GM12878 (cell line): ENCODE results near the gene YBEY. TPM values are rescaled to one million over a fixed set of nuclear protein-coding genes. Genes with fewer than 3 reads are reported as not detected.

ENCODE experiments used
- ATAC-seq: fragments of 200-7000 bp; cut with Tn5 transposase; 3 replicates; pipeline ENCODE4 v1.9.1; 2020; ENCODE audit warnings: mild to moderate bottlenecking, moderate library complexity
- BruUV-seq: library from RNA; stranded (reverse); fragments of 400-500 nt; replicated peaks from 2 replicates; lab custom pipeline; 2021; lab: Mats Ljungman, UMichigan
- CTCF ChIA-PET: fragments of 300-600 bp; sonication (Branson Sonifier 250); formaldehyde crosslinking; extraction: SDS; loops from one replicate; lab custom pipeline; 2021; ENCODE audit warnings: inconsistent platforms; lab: Yijun Ruan, JAX
- POLR2A ChIA-PET: fragments of 350-600 bp; formaldehyde crosslinking; extraction: SDS; loops from one replicate; lab custom pipeline; 2021; ENCODE audit warnings: inconsistent platforms; lab: Charles Lee
- RAD21 ChIA-PET: fragments of 300-600 bp; sonication (Branson Sonifier 250); formaldehyde crosslinking; loops from one replicate; lab custom pipeline; 2023; ENCODE audit warnings: antibody characterized with exemption; ENCODE audit not compliant: unreplicated experiment; lab: Charles Lee
- SMC1A ChIA-PET: fragments of 300-600 bp; sonication (Branson Sonifier 250); formaldehyde crosslinking; loops from one replicate; lab custom pipeline; 2023; ENCODE audit not compliant: unreplicated experiment, uncharacterized antibody; lab: Charles Lee
- DNase-seq: peaks from one replicate; pipeline ENCODE4 v3.0.0-alpha.2; 2011; ENCODE audit warnings: low read depth, low spot score
- FAIRE-seq: peaks from 3 replicates; lab custom pipeline; 2011; peaks lifted over from hg19 to GRCh38; lab: Jason Lieb, UNC
- H2AFZ ChIP-seq: 2 replicates; pipeline ENCODE4 v1.6.0; 2011; ENCODE audit warnings: low read depth, low read length, control low read depth; ENCODE audit not compliant: control insufficient read depth
- H3K27ac ChIP-seq: 2 replicates; pipeline ENCODE4 v1.5.1; 2011; ENCODE audit warnings: control low read depth; ENCODE audit not compliant: control insufficient read depth, insufficient read depth
- H3K27me3 ChIP-seq, 2 experiments: replicated peaks in 1 of 2; 2 replicates each; pipeline versions ENCODE4 v1.6.0 to v1.6.1; 2011; ENCODE audit warnings: low read length in 1 of 2; ENCODE audit not compliant: control insufficient read depth in 2 of 2, insufficient read depth in 2 of 2
- H3K36me3 ChIP-seq, 2 experiments: 2 replicates each; pipeline ENCODE4 v1.5.1; 2011; ENCODE audit warnings: low read length in 1 of 2; ENCODE audit not compliant: control insufficient read depth in 2 of 2, insufficient read depth in 2 of 2
- H3K4me1 ChIP-seq: 2 replicates; pipeline ENCODE4 v1.6.1; 2011; ENCODE audit warnings: mild to moderate bottlenecking, low read length, moderate library complexity, mixed read lengths; ENCODE audit not compliant: control insufficient read depth, insufficient read depth
- H3K4me2 ChIP-seq: 2 replicates; pipeline ENCODE4 v1.6.0; 2011; ENCODE audit warnings: control low read depth; ENCODE audit not compliant: control insufficient read depth, insufficient read depth
- H3K4me3 ChIP-seq: fragments of 200-600 bp; sonication (generic); 2 replicates; pipeline ENCODE4 v1.5.1; 2016
- H3K79me2 ChIP-seq: 2 replicates; pipeline ENCODE4 v1.6.0; 2011; ENCODE audit warnings: low read length; ENCODE audit not compliant: control insufficient read depth, insufficient read depth
- H3K9ac ChIP-seq: 2 replicates; pipeline ENCODE4 v1.8.0; 2011; ENCODE audit warnings: low read length, control low read depth, mixed read lengths; ENCODE audit not compliant: control insufficient read depth, insufficient read depth
- H3K9me3 ChIP-seq: replicated peaks from 3 replicates; pipeline ENCODE4 v1.5.1; 2011; ENCODE audit warnings: mild to moderate bottlenecking, low read length; ENCODE audit not compliant: control insufficient read depth, insufficient read depth
- H4K20me1 ChIP-seq: 2 replicates; pipeline ENCODE4 v1.6.0; 2011; ENCODE audit not compliant: control insufficient read depth, insufficient read depth
- CHD4 ChIP-seq: fragments of 200-600 bp; sonication (generic); IDR thresholded peaks from 2 replicates; pipeline ENCODE4 v1.6.1; 2016; ENCODE audit warnings: mild to moderate bottlenecking
- CREM ChIP-seq: IDR thresholded peaks from 2 replicates; pipeline ENCODE4 v1.6.1; 2014; ENCODE audit warnings: antibody characterized with exemption, low read depth
- IKZF1 ChIP-seq: fragments of 450-650 bp; conservative IDR thresholded peaks from 2 replicates; pipeline ENCODE4 v1.6.1; 2017; ENCODE audit warnings: antibody characterized with exemption, mild to moderate bottlenecking
- MYB ChIP-seq: fragments of 150-350 bp; IDR thresholded peaks from 2 replicates; pipeline ENCODE4 v1.6.1; 2014; ENCODE audit warnings: mild to moderate bottlenecking, low read depth, low read length, borderline replicate concordance
- PKNOX1 ChIP-seq: fragments of 450-650 bp; IDR thresholded peaks from 2 replicates; pipeline ENCODE4 v1.6.1; 2016; ENCODE audit warnings: mild to moderate bottlenecking
- RAD51 ChIP-seq: fragments of 450-650 bp; IDR thresholded peaks from 2 replicates; pipeline ENCODE4 v1.6.1; 2016; ENCODE audit warnings: moderate library complexity, mild to moderate bottlenecking, inconsistent platforms
- ZSCAN29 ChIP-seq: fragments of 450-650 bp; IDR thresholded peaks from 2 replicates; pipeline ENCODE4 v1.6.1; 2017; ENCODE audit warnings: mild to moderate bottlenecking, moderate library complexity
- WGBS: methylation state at CpG from one replicate; pipeline ENCODE4 v1.1.6; 2016; ENCODE audit warnings: low lambda C conversion rate; ENCODE audit not compliant: insufficient replicate concordance, insufficient coverage; ENCODE audit errors: missing lambda C conversion rate; 5-methylcytosine and 5-hydroxymethylcytosine counted together
- in situ Hi-C: fragments of 300-500 bp; cut with MboI; formaldehyde crosslinking; loops from 9 replicates; pipeline ENCODE4 v1.14.3; 2018; ENCODE audit warnings: mixed read lengths
- intact Hi-C: fragments of 100-400 bp; cut with micrococcal nuclease; formaldehyde crosslinking; loops from one replicate; pipeline ENCODE4 v1.14.2; 2022; ENCODE audit not compliant: unreplicated experiment
- polyA plus RNA-seq, 11 experiments: library from polyadenylated mRNA; depleted of rRNA in 4 of 11; unstranded in 6 of 11; stranded (reverse) in 5 of 11; fragments of >200 nt; fragmentation: Nextera tagmentation in 4 of 11; fragmentation: Illumina TruSeq in 1 of 11; extraction: Ambion mirVana in 4 of 11; extraction: Trizol in 1 of 11; gene quantifications; 1 replicate in 1 of 11; 2 replicates in 10 of 11; pipeline versions ENCODE4 v1.2.1 to v1.2.3, GENCODE V29; 2011 to 2016; ENCODE audit warnings: inconsistent platforms in 2 of 11, missing spikeins in 2 of 11, low read depth in 1 of 11
- total RNA-seq, 4 experiments: library from RNA; depleted of rRNA in 3 of 4; stranded (reverse); fragments of >200 nt in 3 of 4; fragmentation: Illumina TruSeq in 1 of 4; extraction: Trizol in 1 of 4; gene quantifications; 2 replicates each; pipeline versions ENCODE4 v1.2.1 to v1.2.3, GENCODE V29; 2013 to 2021
- TF ChIP-seq, protein P1 (sequence below): IDR thresholded peaks from 2 replicates; pipeline ENCODE4 v1.6.1; 2011; ENCODE audit warnings: borderline replicate concordance, low read depth, mild to moderate bottlenecking, moderate library complexity, mixed read lengths, low read length; ENCODE audit not compliant: insufficient read depth; ENCODE audit errors: extremely low read length

The YBEY gene
- total and polyA plus RNA-seq, 10 of the 15 experiments (the other 5 are each of a cell fraction or from before 2014, with no cell fraction given): 6.5 to 31.4 (median 18.5) TPM

GRCh38 chr21:46319186-46319585 lies 33.0 kb downstream of the YBEY start:
- POLR2A ChIA-PET: no interaction called here
- H3K4me2 ChIP-seq: no peak overlapping the region
- peaks cover 37% of the 10 kb centered on the region for H3K79me2 ChIP-seq
- H4K20me1 ChIP-seq: no peaks in the 10 kb centered on the region
- intact Hi-C loops (no loop called here), in situ Hi-C loops (no loop called here)
- H3K27me3 ChIP-seq: no peaks in the 10 kb centered on the region
- TF ChIP-seq, protein P1, sequence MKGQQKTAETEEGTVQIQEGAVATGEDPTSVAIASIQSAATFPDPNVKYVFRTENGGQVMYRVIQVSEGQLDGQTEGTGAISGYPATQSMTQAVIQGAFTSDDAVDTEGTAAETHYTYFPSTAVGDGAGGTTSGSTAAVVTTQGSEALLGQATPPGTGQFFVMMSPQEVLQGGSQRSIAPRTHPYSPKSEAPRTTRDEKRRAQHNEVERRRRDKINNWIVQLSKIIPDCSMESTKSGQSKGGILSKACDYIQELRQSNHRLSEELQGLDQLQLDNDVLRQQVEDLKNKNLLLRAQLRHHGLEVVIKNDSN: peak; percentile 35
- TF ChIP-seq IKZF1: no peak
- SMC1A ChIA-PET: no interaction called here
- CTCF ChIA-PET: no interaction called here
- H3K9ac ChIP-seq: no peak overlapping the region
- peaks cover 0 to 3% of the 10 kb centered on the region in 2 experiments; a peak in 1 of 4 replicates for H3K36me3 ChIP-seq
- no peak overlapping the region for H3K27ac ChIP-seq
- 98% methylated on average over 7 of the region's 7 CpGs for WGBS
- no peak overlapping the region for H2AFZ ChIP-seq
- no peak overlapping the region for H3K4me3 ChIP-seq
- ATAC-seq: no peak
- RAD21 ChIA-PET: no interaction called here
- no peak for FAIRE-seq
- H3K9me3 ChIP-seq: no peaks in the 10 kb centered on the region
- no peak for DNase-seq
- H3K4me1 ChIP-seq: peaks cover 5% of the 10 kb centered on the region
- no TSS peak for BruUV-seq

GRCh38 chr21:46320331-46320801 lies 34.2 kb downstream of the YBEY start:
- 66% methylated on average over 4 of the region's 4 CpGs for WGBS
- CTCF ChIA-PET: no interaction called here
- TF ChIP-seq CREM: no peak
- no peak for TF ChIP-seq PKNOX1
- TF ChIP-seq MYB: no peak
- no peak for TF ChIP-seq RAD51
- no peak for TF ChIP-seq ZSCAN29
- no peak for TF ChIP-seq CHD4
- intact Hi-C loops (loop anchor here (5.0 kb wide), 2 partner anchors 68 to 137 kb away; partner anchors contain the start of gene DIP2A), in situ Hi-C loops (no loop called here)
- H2AFZ ChIP-seq: no peak overlapping the region
- peaks cover 0 to 3% of the 10 kb centered on the region in 2 experiments; a peak in 1 of 4 replicates for H3K36me3 ChIP-seq
- H3K79me2 ChIP-seq: peaks cover 46% of the 10 kb centered on the region
- no peaks in the 10 kb centered on the region for H3K9me3 ChIP-seq
- no peaks in the 10 kb centered on the region for H4K20me1 ChIP-seq
- RAD21 ChIA-PET: no interaction called here
- BruUV-seq: no TSS peak
- POLR2A ChIA-PET: no interaction called here
- H3K27me3 ChIP-seq: no peaks in the 10 kb centered on the region
- peaks cover 5% of the 10 kb centered on the region for H3K4me1 ChIP-seq
- ATAC-seq (no peak), DNase-seq (no peak), FAIRE-seq (no peak)
- H3K9ac ChIP-seq: no peak overlapping the region
- H3K4me3 ChIP-seq: peak overlapping the region; percentile 35; the same call in 1 of the 2 replicates
- SMC1A ChIA-PET: interaction anchor here (1.1 kb wide), 1 partner anchor 177 kb away, joined by 3 read pairs; no protein-coding TSS in a partner anchor
- peak overlapping the region; percentile 63 for H3K4me2 ChIP-seq
- no peak overlapping the region for H3K27ac ChIP-seq
